Gastroesophageal sphincter (tissue), 4 donors: Measurements from ENCODE around the gene LAMA5. TPM values are rescaled to one million over a fixed set of nuclear protein-coding genes. Genes with fewer than 3 reads are reported as not detected.
A peak's percentile ranks its signal among the peaks of the same experiment; 100 is the strongest.

Source experiments
- ATAC-seq: fragments of 150-250 bp; one replicate; pipeline ENCODE4 v1.9.1; 2016; ENCODE audit warnings: mild to moderate bottlenecking, moderate library complexity
- H3K27ac ChIP-seq, 4 donors: fragments of 200-600 bp; sonication (generic) in 3 of 4; 1 replicate in 3 of 4; 2 replicates in 1 of 4; pipeline ENCODE4 v1.5.1; 2016 to 2019
- H3K27me3 ChIP-seq: fragments of 200-600 bp; sonication (generic); one replicate; pipeline ENCODE4 v1.5.1; 2019
- H3K36me3 ChIP-seq, 2 donors: fragments of 200-600 bp; sonication (generic); one replicate each; pipeline ENCODE4 v1.5.1; 2019; ENCODE audit warnings: control low read depth in 1 of 2
- H3K4me1 ChIP-seq, 3 donors: fragments of 200-600 bp; sonication (generic); 1 replicate in 2 of 3; 2 replicates in 1 of 3; pipeline ENCODE4 v1.5.1; 2016 to 2019; ENCODE audit warnings: control low read depth in 2 of 3
- H3K4me3 ChIP-seq, 2 donors: fragments of 200-600 bp; sonication (generic); one replicate each; pipeline ENCODE4 v1.5.1; 2019; ENCODE audit warnings: mild to moderate bottlenecking in 1 of 2, moderate library complexity in 1 of 2
- H3K9me3 ChIP-seq, 3 donors: fragments of 200-600 bp; sonication (generic); one replicate each; pipeline ENCODE4 v1.5.1; 2017 to 2019; ENCODE audit warnings: control low read depth in 2 of 3
- CTCF ChIP-seq, 4 experiments: fragments of 200-600 bp in 2 of 4; fragments of 450-650 bp in 2 of 4; sonication (generic) in 1 of 4; IDR thresholded peaks; one replicate each; pipeline ENCODE4 v1.5.1; 2017 to 2019; ENCODE audit warnings: antibody characterized with exemption in 4 of 4, mild to moderate bottlenecking in 2 of 4, moderate library complexity in 2 of 4
- EP300 ChIP-seq: sonication (generic); formaldehyde crosslinking; IDR thresholded peaks from one replicate; pipeline ENCODE4 v1.6.1; 2017; ENCODE audit warnings: antibody characterized with exemption, mild to moderate bottlenecking
- POLR2A ChIP-seq, 2 donors: fragments of 450-650 bp; IDR thresholded peaks; one replicate each; pipeline ENCODE4 v1.6.1; 2017; ENCODE audit warnings: antibody characterized with exemption in 2 of 2, mild to moderate bottlenecking in 2 of 2, moderate library complexity in 1 of 2
- POLR2AphosphoS5 ChIP-seq: sonication (generic); formaldehyde crosslinking; IDR thresholded peaks from one replicate; pipeline ENCODE4 v1.6.1; 2017; ENCODE audit warnings: antibody characterized with exemption
- WGBS, 2 donors: methylation state at CpG; one replicate each; pipeline ENCODE4 v1.1.5; 2018; ENCODE audit warnings: low coverage in 1 of 2; 5-methylcytosine and 5-hydroxymethylcytosine counted together
- total RNA-seq, 4 donors: library from RNA; depleted of rRNA; stranded (reverse); fragments of >200 nt; gene quantifications; one replicate each; pipeline ENCODE4 v1.1.0, GENCODE V29; 2016

The LAMA5 gene
- total RNA-seq, 4 donors from 2014 or later: 58.6 to 259 (median 172) TPM

- ATAC-seq: peak; percentile 40
- Histone ChIP-seq H3K4me3 (peak overlapping the region; percentile 75 to 93), H3K27ac (peak overlapping the region; percentile 84 to 97 (median 92)), H3K36me3 (peaks cover 0 to 4% of the 10 kb centered on the region in 2 donors), H3K4me1 (peaks cover 9 to 96% (median 66%) of the 10 kb centered on the region in 3 donors), H3K9me3 (no peaks in the 10 kb centered on the region), H3K27me3 (peaks cover 8% of the 10 kb centered on the region)
- 20 to 58% methylated on average over 1 to 3 of the region's 27 CpGs for WGBS, 2 donors
- TF ChIP-seq CTCF (IDR thresholded peaks at IDR 0.05) (no peak), EP300 (no peak), POLR2A (IDR thresholded peaks at IDR 0.05) (peak in 1 of 2 donors; percentile 67), POLR2AphosphoS5 (peak; percentile 84)
Measured at GRCh38 chr20:62364911-62365736, 2.0 kb downstream of the LAMA5 start.

GRCh38 chr20:62363920-62364851 lies 2.9 kb downstream of the LAMA5 start:
- H3K27ac ChIP-seq: peak overlapping the region; percentile 84 to 97 (median 92)
- peak overlapping the region in 1 of 2 donors; percentile 93 for H3K4me3 ChIP-seq
- peaks cover 0 to 4% of the 10 kb centered on the region in 2 donors for H3K36me3 ChIP-seq
- TF ChIP-seq POLR2AphosphoS5 (peak; percentile 20), CTCF (IDR thresholded peaks at IDR 0.05) (no peak), POLR2A (IDR thresholded peaks at IDR 0.05) (no peak), EP300 (no peak)
- WGBS, 2 donors: 47% methylated on average over 6 of the region's 22 CpGs; no CpG with 5 or more reads in 1 of the 2 donors
- H3K4me1 ChIP-seq: peaks cover 5 to 96% (median 67%) of the 10 kb centered on the region in 3 donors
- H3K27me3 ChIP-seq: peaks cover 5% of the 10 kb centered on the region
- no peak for ATAC-seq
- H3K9me3 ChIP-seq: no peaks in the 10 kb centered on the region

GRCh38 chr20:62362991-62363919 lies 3.9 kb downstream of the LAMA5 start:
- Histone ChIP-seq H3K27me3 (no peaks in the 10 kb centered on the region), H3K4me3 (peak overlapping the region in 1 of 2 donors; percentile 93)
- TF ChIP-seq POLR2A (IDR thresholded peaks at IDR 0.05) (no peak), CTCF (IDR thresholded peaks at IDR 0.05) (peak in 1 of 4 experiments; percentile 23)

GRCh38 chr20:62362590-62362940 lies 4.5 kb downstream of the LAMA5 start:
- Histone ChIP-seq H3K27ac (peak overlapping the region in 3 of 4 donors; percentile 91 to 97 (median 93)), H3K4me3 (no peak overlapping the region), H3K36me3 (peaks cover 0 to 4% of the 10 kb centered on the region in 2 donors), H3K9me3 (no peaks in the 10 kb centered on the region), H3K27me3 (no peaks in the 10 kb centered on the region), H3K4me1 (peaks cover 2 to 96% (median 67%) of the 10 kb centered on the region in 3 donors)
- WGBS, 2 donors: 58 to 80% methylated on average over 2 of the region's 13 CpGs
- no peak for TF ChIP-seq POLR2AphosphoS5
- TF ChIP-seq EP300: no peak
- no peak for TF ChIP-seq POLR2A (IDR thresholded peaks at IDR 0.05)
- TF ChIP-seq CTCF (IDR thresholded peaks at IDR 0.05): no peak
- no peak for ATAC-seq

More at GRCh38 chr20:62362991-62363919, 3.9 kb downstream of the LAMA5 start:
- no peaks in the 10 kb centered on the region for H3K9me3 ChIP-seq
- H3K36me3 ChIP-seq: peaks cover 0 to 4% of the 10 kb centered on the region in 2 donors
- peak overlapping the region; percentile 6 to 97 (median 92) for H3K27ac ChIP-seq
- ATAC-seq: no peak
- peaks cover 5 to 96% (median 67%) of the 10 kb centered on the region in 3 donors for H3K4me1 ChIP-seq
- WGBS, 2 donors: 0 to 34% methylated on average over 2 to 4 of the region's 20 CpGs
